Kidney epithelial cell (primary cell): ENCODE data around the gene JAM3. TPM values are rescaled to one million over a fixed set of nuclear protein-coding genes. Genes with fewer than 3 reads are reported as not detected.

Experiments used
- DNase-seq: peaks from one replicate; pipeline ENCODE4 v3.0.0-alpha.2; 2010; ENCODE audit warnings: low read depth
- H3K27me3 ChIP-seq: 2 replicates; pipeline ENCODE4 v1.6.0; 2011; ENCODE audit warnings: low read length; ENCODE audit not compliant: control insufficient read depth, insufficient read depth
- H3K36me3 ChIP-seq: 2 replicates; pipeline ENCODE4 v1.5.1; 2011; ENCODE audit warnings: low read length; ENCODE audit not compliant: control insufficient read depth, insufficient read depth
- H3K4me3 ChIP-seq: 2 replicates; pipeline ENCODE4 v1.5.1; 2011; ENCODE audit warnings: low read depth, mild to moderate bottlenecking, control low read depth, low read length
- CTCF ChIP-seq: IDR thresholded peaks from 2 replicates; pipeline ENCODE4 v1.5.1; 2011; ENCODE audit warnings: mild to moderate bottlenecking, moderate library complexity, low read length, control low read depth, inconsistent platforms; ENCODE audit not compliant: insufficient read depth, poor library complexity, severe bottlenecking
- total RNA-seq: library from RNA; depleted of rRNA; stranded (reverse); fragments of >200 nt; gene quantifications from 2 replicates; pipeline ENCODE4 v1.2.3, GENCODE V29; 2015

Gene JAM3
- total RNA-seq, 1 donor from 2014 or later = 28.0 TPM

DNA sequence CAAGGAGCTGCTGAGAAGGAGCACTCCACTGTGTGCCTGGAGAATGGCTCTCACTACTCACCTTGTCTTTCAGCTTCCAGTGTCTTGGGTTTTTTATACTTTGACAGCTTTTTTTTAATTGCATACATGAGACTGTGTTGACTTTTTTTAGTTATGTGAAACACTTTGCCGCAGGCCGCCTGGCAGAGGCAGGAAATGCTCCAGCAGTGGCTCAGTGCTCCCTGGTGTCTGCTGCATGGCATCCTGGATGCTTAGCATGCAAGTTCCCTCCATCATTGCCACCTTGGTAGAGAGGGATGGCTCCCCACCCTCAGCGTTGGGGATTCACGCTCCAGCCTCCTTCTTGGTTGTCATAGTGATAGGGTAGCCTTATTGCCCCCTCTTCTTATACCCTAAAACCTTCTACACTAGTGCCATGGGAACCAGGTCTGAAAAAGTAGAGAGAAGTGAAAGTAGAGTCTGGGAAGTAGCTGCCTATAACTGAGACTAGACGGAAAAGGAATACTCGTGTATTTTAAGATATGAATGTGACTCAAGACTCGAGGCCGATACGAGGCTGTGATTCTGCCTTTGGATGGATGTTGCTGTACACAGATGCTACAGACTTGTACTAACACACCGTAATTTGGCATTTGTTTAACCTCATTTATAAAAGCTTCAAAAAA, 82.3 kb downstream of the JAM3 start:
- Histone ChIP-seq H3K4me3 (no peak overlapping the region), H3K36me3 (no peaks in the 10 kb centered on the region), H3K27me3 (no peaks in the 10 kb centered on the region)
- TF ChIP-seq CTCF = no peak
- no peak for DNase-seq

GRCh38 chr11:134152696-134153095, 83.8 kb downstream of the JAM3 start:
- DNase-seq = no peak
- TF ChIP-seq CTCF = no peak
- peaks cover 2% of the 10 kb centered on the region for H3K36me3 ChIP-seq
- no peaks in the 10 kb centered on the region for H3K27me3 ChIP-seq
- H3K4me3 ChIP-seq = no peak overlapping the region

- TF ChIP-seq CTCF = no peak
- no peak overlapping the region for H3K4me3 ChIP-seq
- peaks cover 2% of the 10 kb centered on the region for H3K36me3 ChIP-seq
- no peaks in the 10 kb centered on the region for H3K27me3 ChIP-seq
- no peak for DNase-seq
Observed at GRCh38 chr11:134153147-134153905, 84.5 kb downstream of the JAM3 start.

DNA sequence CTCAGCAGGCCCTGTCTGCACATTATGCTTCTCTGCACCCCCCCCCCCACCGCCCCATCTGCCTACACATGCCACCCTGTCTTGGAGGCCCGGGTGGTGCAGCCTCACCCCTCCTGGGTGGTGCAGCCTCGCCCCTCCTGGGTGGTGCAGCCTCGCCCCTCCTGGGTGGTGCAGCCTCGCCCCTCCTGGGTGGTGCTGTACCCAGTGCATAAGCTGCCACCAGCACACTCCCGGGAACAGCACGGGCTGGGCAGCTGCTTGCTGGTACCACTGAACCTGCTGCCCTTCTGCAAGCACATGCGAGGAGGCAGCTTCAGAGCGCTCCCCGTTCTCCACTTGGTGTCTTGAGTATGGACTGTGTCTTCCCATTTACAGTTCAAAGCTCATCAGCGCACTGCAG, 85.6 kb downstream of the JAM3 start:
- no peak for DNase-seq
- Histone ChIP-seq H3K4me3 (no peak overlapping the region), H3K36me3 (peaks cover 2% of the 10 kb centered on the region), H3K27me3 (no peaks in the 10 kb centered on the region)
- TF ChIP-seq CTCF = no peak

DNA sequence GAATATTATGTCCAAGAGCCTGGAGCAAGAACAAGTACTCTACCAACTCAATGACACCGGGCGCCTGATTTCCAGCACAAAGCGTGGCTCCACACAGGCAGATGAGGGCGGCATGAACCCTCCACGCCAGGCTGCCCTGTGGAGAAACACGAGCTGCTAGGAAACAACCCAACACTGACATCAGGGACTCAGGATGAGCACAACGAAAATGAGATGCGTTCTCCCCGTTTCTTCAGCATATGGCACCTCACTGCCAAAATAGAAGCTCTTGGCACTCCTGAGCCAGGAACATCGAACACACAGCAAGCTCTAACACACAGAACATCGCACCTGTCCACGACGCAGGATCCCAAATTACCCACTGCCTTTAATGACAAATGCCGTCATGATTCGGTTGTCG, 86.6 kb downstream of the JAM3 start:
- Histone ChIP-seq H3K4me3 (no peak overlapping the region), H3K36me3 (peaks cover 3% of the 10 kb centered on the region), H3K27me3 (no peaks in the 10 kb centered on the region)
- no peak for DNase-seq
- no peak for TF ChIP-seq CTCF
